A204.1 (cell line): ENCODE data around the gene MRPL37.
"Not testable (repeated sequence)": the region's sequence is repeated elsewhere in the genome, so short reads cannot be mapped to it uniquely, and the experiment has no call there.

ENCODE experiments used
- FAIRE-seq: peaks from 2 replicates; lab custom pipeline; 2012; peaks lifted over from hg19 to GRCh38; lab: Jason Lieb, UNC

MRPL37 gene

DNA sequence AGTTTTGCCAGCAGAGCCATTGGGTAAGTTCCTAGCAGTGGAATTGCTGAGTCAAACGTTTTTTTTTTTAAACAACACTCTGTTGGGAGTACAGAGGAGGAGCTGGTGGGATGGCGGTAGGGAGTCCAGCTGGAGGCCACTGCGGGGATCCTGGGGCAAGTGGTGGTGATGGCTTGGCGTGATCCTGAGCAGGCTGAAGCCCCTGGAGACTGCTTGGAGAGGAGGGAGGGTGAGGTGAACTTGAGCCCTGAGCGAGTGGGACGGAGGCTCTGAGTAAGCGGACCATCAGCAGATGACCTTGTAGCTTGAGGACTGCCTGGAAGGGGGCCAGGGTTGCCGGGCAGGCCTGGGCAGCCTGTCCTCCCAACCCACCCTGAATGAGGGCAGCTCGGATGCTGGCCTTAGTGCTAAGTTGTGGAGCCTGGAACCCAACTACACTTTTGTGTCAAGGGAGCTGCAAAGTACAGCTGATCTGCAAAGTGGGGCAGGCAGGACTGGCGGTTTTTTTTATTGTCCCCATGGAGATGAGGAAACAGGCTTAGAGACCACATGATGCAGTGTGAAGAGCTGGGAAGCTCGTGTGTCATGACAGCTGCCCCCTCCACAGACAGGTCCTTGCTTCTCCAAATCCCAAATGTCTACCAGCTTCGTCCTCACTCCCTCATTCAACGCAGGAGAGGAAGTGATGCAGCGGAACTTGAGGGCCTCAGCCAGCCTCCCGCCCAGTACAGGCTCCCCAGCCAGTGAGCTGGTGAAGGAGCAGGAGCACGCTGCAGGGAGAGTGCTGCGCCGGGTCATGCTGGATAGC, 20.2 kb downstream of the MRPL37 start:
- FAIRE-seq = no peak

- FAIRE-seq = no peak
Observed at GRCh38 chr1:54221113-54221834, 21.3 kb downstream of the MRPL37 start.

GRCh38 chr1:54221867-54222484, 22.0 kb downstream of the MRPL37 start:
- FAIRE-seq = no peak

GRCh38 chr1:54222711-54223110, 22.7 kb downstream of the MRPL37 start:
- no peak for FAIRE-seq

GRCh38 chr1:54223441-54224202, 23.7 kb downstream of the MRPL37 start:
- no peak for FAIRE-seq

GRCh38 chr1:54224233-54224632, 24.3 kb downstream of the MRPL37 start:
- FAIRE-seq = no peak

- FAIRE-seq = no peak
Observed at GRCh38 chr1:54225378-54225777, 25.4 kb downstream of the MRPL37 start.

- FAIRE-seq = no peak
Observed at GRCh38 chr1:54225986-54226559, 26.1 kb downstream of the MRPL37 start.

DNA sequence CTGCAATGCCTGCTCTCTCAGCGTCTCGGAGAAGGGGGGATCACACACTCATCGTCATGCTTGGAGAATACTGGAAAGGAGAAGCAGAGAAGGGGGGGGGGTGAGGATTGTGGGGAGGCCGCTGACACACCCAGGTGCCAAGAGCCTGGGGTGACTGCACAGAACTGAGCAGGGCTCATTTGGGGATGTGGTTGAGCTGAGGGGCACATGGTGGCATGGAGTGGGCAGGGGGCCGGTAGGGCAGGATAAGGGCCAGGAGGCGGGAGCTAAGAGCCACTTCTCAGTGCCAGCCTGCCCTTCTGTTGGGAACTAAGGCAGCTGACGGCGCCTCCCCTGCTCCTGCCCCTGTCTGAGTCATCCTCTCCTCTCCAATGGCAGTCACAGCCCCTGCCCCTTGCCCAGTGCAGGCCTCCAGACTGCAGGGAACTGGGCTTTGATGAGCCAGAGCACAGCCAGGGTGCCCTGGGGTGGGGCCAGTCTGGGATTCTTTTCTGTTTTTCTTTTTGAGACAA, 27.2 kb downstream of the MRPL37 start:
- FAIRE-seq = no peak

DNA sequence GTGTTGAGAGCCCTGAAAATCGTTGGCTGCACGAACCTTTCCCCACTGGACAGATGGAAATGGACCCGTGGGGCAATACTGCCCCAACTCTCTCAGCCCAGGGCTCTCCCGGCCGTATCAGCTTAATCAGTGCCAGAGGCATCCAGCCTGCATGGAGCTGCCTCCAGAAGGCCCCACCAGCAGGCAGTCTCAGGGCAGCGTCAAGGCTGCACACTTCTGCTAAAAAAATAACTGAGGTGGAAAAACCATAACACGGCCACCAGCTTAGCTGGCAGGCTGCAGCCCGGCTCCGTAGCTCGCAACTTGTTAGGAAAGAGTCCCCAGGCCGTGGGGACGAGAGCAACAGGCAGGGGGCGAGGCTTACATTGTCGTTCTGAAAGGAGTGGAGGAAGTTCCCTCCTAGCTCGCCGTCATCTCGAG, 27.9 kb downstream of the MRPL37 start:
- no peak for FAIRE-seq

DNA sequence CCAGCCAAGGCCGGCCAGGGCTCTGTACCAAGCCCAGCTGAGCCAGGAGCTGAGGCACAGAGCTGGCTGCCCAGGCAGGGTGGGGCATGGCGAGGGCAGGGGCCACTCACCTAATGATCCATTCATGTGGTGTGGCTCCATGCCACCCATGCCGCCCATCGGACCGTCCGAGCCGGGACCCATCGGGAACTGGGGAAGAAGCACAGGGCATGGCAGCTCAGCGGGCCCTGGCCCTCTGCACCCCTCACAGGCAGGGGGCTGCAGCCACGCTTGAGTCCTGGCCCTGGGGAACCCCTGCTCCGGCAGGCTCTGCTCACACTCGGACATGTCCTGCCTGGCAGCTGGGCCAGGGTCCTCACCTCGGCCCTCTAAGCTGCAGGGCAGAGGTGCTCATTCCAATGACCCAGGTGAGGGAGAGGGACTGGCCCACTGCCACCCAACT, 28.7 kb downstream of the MRPL37 start:
- no peak for FAIRE-seq

DNA sequence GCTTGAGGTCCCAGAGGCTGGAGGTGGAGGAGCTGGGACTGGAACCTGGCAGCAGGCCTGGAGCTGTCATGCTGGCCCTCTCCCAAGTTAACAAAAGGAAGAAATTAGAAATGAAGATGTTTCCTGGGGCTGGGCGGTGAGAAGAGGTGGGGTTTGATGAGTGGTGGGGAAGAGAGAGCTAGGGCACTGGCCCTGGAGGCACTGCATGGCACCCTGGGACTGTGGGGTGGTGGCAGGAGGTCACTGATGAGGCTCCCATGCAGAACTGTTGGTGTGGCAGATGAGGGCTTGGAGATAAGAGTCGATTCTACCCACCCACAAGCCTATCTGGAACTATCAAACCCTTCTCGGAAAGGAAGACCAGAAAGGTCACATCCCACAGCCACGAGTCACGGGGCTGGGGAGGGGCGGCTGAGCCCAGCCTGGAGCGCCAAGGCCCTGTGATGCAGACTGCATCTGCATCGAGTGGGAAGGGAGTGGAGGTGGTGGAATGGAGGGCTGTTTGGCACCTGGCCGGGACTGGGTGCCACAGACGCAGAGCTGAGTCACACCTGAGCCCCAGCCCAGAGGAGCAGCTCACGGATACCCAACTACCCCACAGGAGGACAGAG, 29.4 kb downstream of the MRPL37 start:
- no peak for FAIRE-seq

GRCh38 chr1:54230507-54231339, 30.8 kb downstream of the MRPL37 start:
- FAIRE-seq = no peak

- FAIRE-seq = not testable (repeated sequence)
Observed at GRCh38 chr1:54233196-54233595, 33.2 kb downstream of the MRPL37 start.

DNA sequence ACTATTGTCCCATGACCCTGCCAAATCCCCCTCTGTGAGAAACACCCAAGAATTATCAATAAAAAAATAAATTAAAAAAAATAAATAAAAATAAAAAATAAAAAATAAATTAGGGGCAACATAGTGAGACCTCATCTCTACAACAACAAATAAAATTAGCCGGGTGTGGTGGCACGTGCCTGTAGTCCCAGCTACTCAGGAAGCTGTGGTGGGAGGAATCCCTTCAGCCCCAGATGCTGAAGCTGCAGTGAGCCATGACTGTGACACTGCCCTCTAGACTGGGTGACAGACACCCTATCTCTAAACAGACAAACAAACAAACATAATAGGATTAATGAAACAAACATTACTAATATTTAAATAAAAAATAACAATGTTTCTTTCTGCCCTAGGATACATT, 34.3 kb downstream of the MRPL37 start:
- FAIRE-seq = no peak

DNA sequence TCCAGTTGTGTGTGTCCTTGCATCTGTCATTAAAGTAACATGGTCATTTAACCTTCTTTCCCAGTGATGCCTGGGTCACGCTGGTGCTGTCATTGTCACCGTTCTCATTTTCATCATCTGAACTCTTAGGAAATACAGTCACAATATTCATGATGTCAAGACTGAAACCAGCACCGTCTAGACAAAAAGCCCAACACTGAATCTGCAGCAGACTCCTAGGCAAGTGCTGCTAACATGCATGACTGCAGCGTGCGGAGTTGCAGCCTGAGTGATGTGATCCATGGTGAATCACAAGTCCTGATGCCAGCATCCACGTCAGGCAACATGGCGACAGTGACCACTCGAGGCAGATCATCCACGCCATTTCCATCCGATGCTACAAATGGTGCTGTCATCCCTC, 37.6 kb downstream of the MRPL37 start:
- no peak for FAIRE-seq

DNA sequence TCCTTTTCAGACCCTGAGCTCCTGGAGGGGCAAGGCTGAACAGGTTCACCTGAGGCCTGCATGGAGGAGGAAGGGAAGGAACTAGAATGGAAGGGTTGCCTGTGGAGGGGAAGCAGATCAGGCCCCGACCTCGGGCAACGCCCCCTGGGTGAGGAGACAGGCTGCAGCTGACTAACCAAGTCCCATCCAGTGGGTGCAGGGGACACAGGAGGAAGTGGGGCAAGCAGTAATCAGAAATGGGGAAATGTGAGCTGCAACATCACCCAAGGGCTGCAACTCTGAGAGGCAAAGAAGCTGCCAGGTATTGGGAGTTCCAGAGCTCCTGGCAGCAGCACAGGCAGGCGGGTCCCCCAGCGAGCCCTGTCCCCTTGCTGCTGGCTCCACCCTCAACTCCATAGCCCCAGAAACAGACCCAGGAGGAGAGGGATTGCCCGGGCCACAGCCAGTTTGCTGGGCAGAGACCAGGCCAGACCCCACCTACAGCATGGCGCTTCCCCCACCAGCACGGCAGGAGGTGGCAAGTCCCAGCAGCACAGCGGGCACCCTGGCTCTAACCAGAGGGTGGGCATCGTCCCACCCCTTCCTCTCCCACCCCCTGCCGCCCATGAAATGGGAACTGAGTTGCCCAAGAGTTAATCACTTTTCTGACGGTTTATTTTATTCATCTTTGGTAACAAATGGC, 38.5 kb downstream of the MRPL37 start:
- FAIRE-seq = no peak

DNA sequence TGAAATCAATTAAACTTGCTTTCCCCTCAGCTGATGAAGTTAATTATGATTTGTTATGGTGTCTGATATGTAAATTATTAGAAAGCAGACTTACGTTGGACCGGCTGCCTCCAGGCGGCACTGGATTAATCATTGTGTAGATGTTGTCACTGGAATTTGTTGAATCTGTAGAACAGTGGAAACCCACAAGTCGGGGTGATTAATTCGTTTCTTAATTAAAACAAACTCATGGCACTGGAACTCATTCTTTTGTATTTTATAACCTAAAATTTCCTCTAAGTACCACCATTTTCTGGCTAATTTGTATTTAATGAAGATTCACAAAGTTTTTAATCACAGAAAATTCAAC, 39.0 kb downstream of the MRPL37 start:
- FAIRE-seq = no peak

DNA sequence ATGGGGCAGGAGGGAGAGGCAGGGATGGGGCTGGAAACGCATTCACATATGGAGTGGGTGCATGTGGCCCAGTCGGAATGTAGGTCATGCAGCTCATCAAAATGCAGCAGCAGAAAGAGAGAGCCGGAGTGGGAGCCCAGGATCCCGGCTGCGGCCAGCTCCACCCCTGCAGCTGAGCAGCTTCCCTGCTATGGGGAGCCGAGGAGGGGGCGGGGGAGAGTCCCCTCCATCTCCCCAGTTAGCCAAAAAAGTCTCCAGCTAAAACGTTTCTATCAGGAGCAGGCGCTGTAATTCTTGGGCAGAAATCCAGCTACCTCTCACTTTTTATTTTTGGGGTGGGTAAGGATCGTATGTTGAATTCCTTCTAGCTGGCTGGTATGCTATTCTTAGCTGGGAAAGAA, 39.7 kb downstream of the MRPL37 start:
- FAIRE-seq = no peak

DNA sequence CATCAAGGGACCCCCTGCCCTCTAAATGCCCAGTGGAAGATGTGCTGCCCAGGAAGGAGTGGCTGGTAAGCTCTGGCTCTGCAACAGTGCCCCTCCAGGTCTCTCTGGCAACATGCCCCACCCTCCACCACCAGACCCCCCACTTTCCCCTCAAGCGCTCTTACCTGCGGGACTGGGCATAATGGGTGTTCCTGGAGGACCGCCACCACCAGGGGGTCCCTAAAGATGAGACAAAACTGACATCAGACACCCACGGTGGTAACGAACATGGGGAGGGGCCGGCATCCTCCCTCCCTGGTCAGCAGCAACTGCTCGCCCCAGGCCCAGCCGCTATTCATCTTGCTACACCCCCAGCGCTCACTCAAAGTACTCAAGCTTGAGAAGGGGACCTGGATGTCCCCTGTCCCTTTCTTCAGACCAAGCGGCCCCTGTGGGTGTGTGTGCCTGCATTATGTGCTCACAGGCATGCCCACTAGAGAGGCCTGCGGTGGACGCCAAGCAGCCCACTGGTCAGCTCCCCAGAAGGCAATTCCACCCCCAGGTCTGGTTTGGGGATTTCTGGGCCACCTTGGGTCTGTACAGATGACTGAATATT, 40.9 kb downstream of the MRPL37 start:
- no peak for FAIRE-seq
